ENCODE measurements around the gene NCKAP5. TPM values are rescaled to one million over a fixed set of nuclear protein-coding genes. Genes with fewer than 3 reads are reported as not detected.

NCKAP5 gene
- total and polyA plus RNA-seq, 9 donors: 0.80 to 2.7 (median 2.2) TPM

- Histone ChIP-seq H3K9me3 (no peaks in the 10 kb centered on the region), H3K4me1 (ENCODE audit: insufficient read depth) (peaks cover 2% of the 10 kb centered on the region), H3K27me3 (no peaks in the 10 kb centered on the region), H3K36me3 (no peaks in the 10 kb centered on the region), H3K4me3 (no peak overlapping the region), H3K27ac (no peak overlapping the region)
- no peak for TF ChIP-seq CTCF (IDR thresholded peaks at IDR 0.05)
- no peak for TF ChIP-seq POLR2A (IDR thresholded peaks at IDR 0.05)
- 77 to 87% (median 85%) methylated on average over 2 of the region's 2 CpGs for WGBS, 3 donors
- DNase-seq: no peak
- intact Hi-C loops (cut with DNase I): no loop called here
These were observed 904.2 kb downstream of the NCKAP5 start for GRCh38 chr2:132664096-132664495.

- intact Hi-C loops (cut with DNase I): no loop called here
- no peak for TF ChIP-seq CTCF (IDR thresholded peaks at IDR 0.05)
- TF ChIP-seq POLR2A (IDR thresholded peaks at IDR 0.05): no peak
- TF ChIP-seq EP300 (IDR thresholded peaks at IDR 0.05): no peak
These were observed 905.5 kb downstream of the NCKAP5 start for GRCh38 chr2:132662732-132663131.

GRCh38 chr2:132659331-132659730 lies 908.9 kb downstream of the NCKAP5 start:
- intact Hi-C loops (cut with DNase I): no loop called here
- Histone ChIP-seq H3K9me3 (no peaks in the 10 kb centered on the region), H3K27ac (no peak overlapping the region), H3K4me1 (ENCODE audit: insufficient read depth) (no peaks in the 10 kb centered on the region), H3K36me3 (no peaks in the 10 kb centered on the region), H3K4me3 (no peak overlapping the region), H3K27me3 (no peaks in the 10 kb centered on the region)
- WGBS, 3 donors: 90 to 94% (median 91%) methylated on average over 3 of the region's 3 CpGs
- TF ChIP-seq POLR2A (IDR thresholded peaks at IDR 0.05) (no peak), CTCF (IDR thresholded peaks at IDR 0.05) (no peak), EP300 (IDR thresholded peaks at IDR 0.05) (no peak)
- no peak for DNase-seq

More at GRCh38 chr2:132662732-132663131, 905.5 kb downstream of the NCKAP5 start:
- Histone ChIP-seq H3K36me3 (no peaks in the 10 kb centered on the region), H3K27ac (no peak overlapping the region), H3K9me3 (no peaks in the 10 kb centered on the region), H3K27me3 (no peaks in the 10 kb centered on the region), H3K4me3 (no peak overlapping the region), H3K4me1 (ENCODE audit: insufficient read depth) (no peaks in the 10 kb centered on the region)
- DNase-seq: no peak
- WGBS, 3 donors: 2 to 10% (median 5%) methylated on average over 3 of the region's 3 CpGs

GRCh38 chr2:132656266-132656975 lies 911.8 kb downstream of the NCKAP5 start:
- intact Hi-C loops (cut with DNase I): no loop called here

More at GRCh38 chr2:132656266-132656975, 911.8 kb downstream of the NCKAP5 start:
- Histone ChIP-seq H3K27me3 (no peaks in the 10 kb centered on the region), H3K4me1 (ENCODE audit: insufficient read depth) (no peaks in the 10 kb centered on the region), H3K36me3 (no peaks in the 10 kb centered on the region), H3K4me3 (no peak overlapping the region), H3K27ac (no peak overlapping the region), H3K9me3 (no peaks in the 10 kb centered on the region)
- WGBS, 3 donors: 11 to 26% (median 11%) methylated on average over 7 of the region's 7 CpGs
- TF ChIP-seq POLR2A (IDR thresholded peaks at IDR 0.05) (no peak), EP300 (IDR thresholded peaks at IDR 0.05) (no peak), CTCF (IDR thresholded peaks at IDR 0.05) (no peak)
- DNase-seq: no peak

Data from ovary (tissue), 9 donors.